HEK293T (cell line): ENCODE data around the gene WIPF2.

Source experiments
- ARNT ChIP-seq: fragments of 450-650 bp; IDR thresholded peaks from 2 replicates; pipeline ENCODE4 v1.6.1; 2017; ENCODE audit warnings: mild to moderate bottlenecking
- BHLHE40 ChIP-seq: fragments of 450-650 bp; IDR thresholded peaks from 2 replicates; pipeline ENCODE4 v1.6.1; 2016; ENCODE audit warnings: mild to moderate bottlenecking, moderate library complexity, borderline replicate concordance
- CTBP1 ChIP-seq: fragments of 450-650 bp; IDR thresholded peaks from 2 replicates; pipeline ENCODE4 v1.6.1; 2016; ENCODE audit warnings: borderline replicate concordance
- FOXA1 ChIP-seq: fragments of 450-650 bp; IDR thresholded peaks from 2 replicates; pipeline ENCODE4 v1.6.1; 2016; ENCODE audit warnings: mild to moderate bottlenecking
- FOXK2 ChIP-seq: fragments of 450-650 bp; IDR thresholded peaks from 2 replicates; pipeline ENCODE4 v1.6.1; 2016; ENCODE audit warnings: mild to moderate bottlenecking
- FOXM1 ChIP-seq: fragments of 450-650 bp; IDR thresholded peaks from 2 replicates; pipeline ENCODE4 v1.6.1; 2017; ENCODE audit warnings: mild to moderate bottlenecking, borderline replicate concordance
- HDGF ChIP-seq: fragments of 450-650 bp; IDR thresholded peaks from 2 replicates; pipeline ENCODE4 v1.6.1; 2017; ENCODE audit warnings: antibody characterized with exemption, borderline replicate concordance
- NFRKB ChIP-seq: fragments of 450-650 bp; IDR thresholded peaks from 2 replicates; pipeline ENCODE4 v1.6.1; 2016; ENCODE audit warnings: mild to moderate bottlenecking, moderate library complexity
- SP1 ChIP-seq: fragments of 450-650 bp; IDR thresholded peaks from 2 replicates; pipeline ENCODE4 v1.6.1; 2017
- SUZ12 ChIP-seq: fragments of 450-650 bp; IDR thresholded peaks from 2 replicates; pipeline ENCODE4 v1.6.1; 2016; ENCODE audit warnings: mild to moderate bottlenecking
- TARDBP ChIP-seq: fragments of 450-650 bp; IDR thresholded peaks from 2 replicates; pipeline ENCODE4 v1.6.1; 2016
- ZNF384 ChIP-seq: fragments of 450-650 bp; IDR thresholded peaks from 2 replicates; pipeline ENCODE4 v1.6.1; 2016

DNA sequence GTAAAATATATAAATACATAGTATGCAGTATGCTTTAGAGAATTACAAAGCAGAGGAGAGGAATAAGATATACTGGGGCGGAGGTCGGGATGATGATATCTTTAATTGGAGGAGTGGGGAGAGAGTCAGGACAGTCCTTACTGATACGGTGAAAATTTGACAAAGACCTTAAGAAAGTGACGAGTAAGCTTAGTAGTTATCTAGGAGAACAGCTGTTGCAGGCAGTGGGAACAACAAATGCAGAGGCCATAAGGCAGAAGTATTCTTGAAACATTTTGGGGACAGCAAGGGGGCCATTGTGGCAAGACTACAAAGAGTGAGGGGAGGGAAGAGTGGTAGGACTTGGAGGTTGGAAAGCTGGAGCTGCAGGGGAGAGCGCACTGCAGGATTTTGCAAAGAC, 46.2 kb downstream of the WIPF2 start:
- TF ChIP-seq HDGF (no peak), FOXM1 (no peak), FOXK2 (no peak), FOXA1 (no peak), SUZ12 (no peak), ARNT (no peak), BHLHE40 (no peak), ZNF384 (no peak), SP1 (no peak), NFRKB (no peak), CTBP1 (no peak), TARDBP (no peak)
